Measurements from ENCODE around the gene CKS1B. TPM values are rescaled to one million over a fixed set of nuclear protein-coding genes. Genes with fewer than 3 reads are reported as not detected.

Gene CKS1B
- total and polyA plus RNA-seq, 10 donors = 15.7 to 51.5 (median 27.5) TPM

DNA sequence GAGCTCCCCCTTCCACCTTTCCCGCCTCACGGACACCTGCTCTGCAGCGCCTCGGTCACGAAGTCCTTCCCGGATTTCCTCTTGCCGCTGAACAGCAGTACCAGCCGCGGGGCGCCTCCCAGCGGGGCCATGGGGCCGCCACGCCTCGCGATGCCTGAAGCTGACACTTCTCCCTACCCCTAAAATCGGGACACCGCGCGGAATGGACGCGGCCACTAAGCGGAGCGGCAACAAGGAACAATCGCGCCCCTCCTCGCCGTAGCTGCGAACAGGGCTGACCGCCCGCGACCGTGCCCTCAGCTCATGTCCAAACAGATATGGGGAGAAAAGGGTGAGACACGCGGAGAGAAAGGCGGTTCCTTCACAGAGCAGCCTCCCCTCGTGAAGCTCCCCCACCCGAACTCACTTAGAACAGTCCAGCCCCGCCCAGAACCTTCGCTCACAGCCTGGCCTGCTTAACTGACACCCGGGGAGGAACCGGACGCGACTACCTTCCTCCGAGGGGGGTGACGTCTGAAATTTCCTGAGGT is 37.9 kb upstream of the CKS1B start, which contains the start of gene PMVK:
Gene PMVK (minus strand): TSS at position 165 of the 530 bp plus-strand sequence. CDS start 34 bp downstream, at position 131.
- Histone ChIP-seq H3K27me3 (replicated peaks in 1 of 7) (no peaks in the 10 kb centered on the region), H3K4me3 (peak within 1 kb of the TSS; percentile 53 to 81 (median 66)), H3K27ac (peak within 1 kb of the TSS; percentile 94 to 99 (median 98)), H3K4me1 (peaks cover 33 to 86% (median 50%) of the 10 kb centered on the region in 6 donors), H3K36me3 (peaks cover 0 to 8% (median 3%) of the 10 kb centered on the region in 6 donors), H3K9me3 (no peaks in the 10 kb centered on the region)
- intact Hi-C loops (cut with DNase I; ENCODE audit: low total_unique reads) = no loop called here
- TF ChIP-seq, protein P1, sequence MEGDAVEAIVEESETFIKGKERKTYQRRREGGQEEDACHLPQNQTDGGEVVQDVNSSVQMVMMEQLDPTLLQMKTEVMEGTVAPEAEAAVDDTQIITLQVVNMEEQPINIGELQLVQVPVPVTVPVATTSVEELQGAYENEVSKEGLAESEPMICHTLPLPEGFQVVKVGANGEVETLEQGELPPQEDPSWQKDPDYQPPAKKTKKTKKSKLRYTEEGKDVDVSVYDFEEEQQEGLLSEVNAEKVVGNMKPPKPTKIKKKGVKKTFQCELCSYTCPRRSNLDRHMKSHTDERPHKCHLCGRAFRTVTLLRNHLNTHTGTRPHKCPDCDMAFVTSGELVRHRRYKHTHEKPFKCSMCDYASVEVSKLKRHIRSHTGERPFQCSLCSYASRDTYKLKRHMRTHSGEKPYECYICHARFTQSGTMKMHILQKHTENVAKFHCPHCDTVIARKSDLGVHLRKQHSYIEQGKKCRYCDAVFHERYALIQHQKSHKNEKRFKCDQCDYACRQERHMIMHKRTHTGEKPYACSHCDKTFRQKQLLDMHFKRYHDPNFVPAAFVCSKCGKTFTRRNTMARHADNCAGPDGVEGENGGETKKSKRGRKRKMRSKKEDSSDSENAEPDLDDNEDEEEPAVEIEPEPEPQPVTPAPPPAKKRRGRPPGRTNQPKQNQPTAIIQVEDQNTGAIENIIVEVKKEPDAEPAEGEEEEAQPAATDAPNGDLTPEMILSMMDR (IDR thresholded peaks at IDR 0.05 in 8 of 11, conservative IDR thresholded peaks at IDR 0.05 in 3 of 11) = peak in 9 of 11 experiments; percentile 20 to 60 (median 43)
- TF ChIP-seq POLR2A (IDR thresholded peaks at IDR 0.05) (no peak), POLR2AphosphoS5 (IDR thresholded peaks at IDR 0.05) (peak; percentile 89 to 94 (median 93))
- peak; percentile 98 for DNase-seq
- WGBS, 5 donors = 0 to 1% (median 0%) methylated on average over 17 to 45 of the region's 45 CpGs

DNA sequence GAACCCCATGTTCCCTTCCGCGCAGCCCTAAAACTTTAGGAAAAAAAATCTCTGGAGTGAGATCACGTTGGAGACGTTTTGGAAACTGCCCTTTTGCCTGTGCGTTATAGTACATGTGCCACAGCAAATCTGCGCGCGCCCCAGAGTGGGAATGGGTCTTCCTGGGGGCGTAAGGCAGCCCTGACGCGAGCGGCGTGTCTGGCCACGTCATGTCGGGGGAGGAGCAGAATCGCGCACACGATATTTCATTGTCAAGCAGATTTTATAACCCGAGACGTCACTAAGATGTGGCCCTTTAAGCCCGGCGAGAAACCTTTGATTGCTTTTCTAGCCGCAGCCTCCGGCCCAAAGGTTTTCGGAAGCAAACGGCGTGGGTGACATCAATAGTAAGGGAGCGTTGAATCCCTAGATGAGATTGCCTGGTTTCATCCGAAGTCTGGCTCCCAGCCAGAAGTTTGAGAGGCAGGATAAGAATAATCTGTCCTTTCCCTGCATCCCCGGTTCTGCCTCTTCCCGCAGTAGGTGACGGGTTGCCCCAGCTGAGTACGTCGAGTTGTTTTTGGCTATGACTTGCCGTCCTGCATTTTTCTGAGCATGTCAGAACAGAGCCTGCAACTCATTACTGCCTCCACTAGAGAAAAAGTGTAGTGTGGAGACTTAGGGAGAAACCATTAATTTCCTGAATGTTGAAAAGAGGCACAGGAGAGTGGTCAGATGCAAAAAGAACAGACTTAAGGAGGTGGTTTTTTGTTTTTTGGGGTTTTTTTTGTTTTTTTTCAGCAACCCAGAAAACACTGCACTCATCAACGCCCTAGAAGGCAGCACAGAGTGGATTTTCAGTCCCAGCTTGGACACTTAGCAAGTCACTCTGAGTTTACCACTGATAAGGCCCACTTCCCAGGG is 37.1 kb upstream of the CKS1B start:
- intact Hi-C loops (cut with DNase I; ENCODE audit: low total_unique reads) = no loop called here
- TF ChIP-seq POLR2AphosphoS5 (IDR thresholded peaks at IDR 0.05) = peak in 2 of 3 donors; percentile 68 to 89
- TF ChIP-seq, protein P1 (IDR thresholded peaks at IDR 0.05 in 8 of 11, conservative IDR thresholded peaks at IDR 0.05 in 3 of 11) = peak in 6 of 11 experiments; percentile 15 to 44 (median 26)
- peak in 1 of 3 donors; percentile 71 for TF ChIP-seq POLR2A (IDR thresholded peaks at IDR 0.05)
- H3K27ac ChIP-seq = peak overlapping the region; percentile 94 to 99 (median 98)
- peak overlapping the region; percentile 27 to 81 (median 64) for H3K4me3 ChIP-seq
- peak; percentile 96 for DNase-seq
- no peaks in the 10 kb centered on the region for H3K9me3 ChIP-seq
- WGBS, 5 donors = 0 to 1% (median 1%) methylated on average over 35 to 36 of the region's 36 CpGs
- H3K27me3 ChIP-seq (replicated peaks in 1 of 7) = no peaks in the 10 kb centered on the region
- peaks cover 0 to under 1% (median 0%) of the 10 kb centered on the region in 6 donors for H3K36me3 ChIP-seq
- peaks cover 39 to 90% (median 58%) of the 10 kb centered on the region in 6 donors for H3K4me1 ChIP-seq

DNA sequence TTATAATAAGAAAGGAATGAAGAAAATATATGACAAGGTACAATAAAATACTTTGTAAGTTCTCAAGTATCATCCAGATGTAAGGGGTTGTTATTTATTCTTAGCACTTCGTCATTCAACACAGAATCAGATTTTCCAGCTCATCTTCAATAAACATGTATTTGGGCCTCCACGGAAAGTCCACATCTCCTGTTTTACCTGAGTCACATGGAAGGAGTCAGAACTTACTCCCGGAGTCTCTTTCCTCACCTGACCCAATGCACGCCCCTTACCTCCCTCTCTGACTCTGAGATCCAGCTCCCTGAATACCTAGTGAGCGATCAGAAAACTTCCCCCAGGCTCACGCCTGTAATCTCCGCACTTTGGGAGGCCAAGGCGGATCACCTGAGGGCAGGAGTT is 36.5 kb upstream of the CKS1B start:
- TF ChIP-seq POLR2A (IDR thresholded peaks at IDR 0.05) (no peak), POLR2AphosphoS5 (IDR thresholded peaks at IDR 0.05) (no peak)
- TF ChIP-seq, protein P1 (IDR thresholded peaks at IDR 0.05 in 8 of 11, conservative IDR thresholded peaks at IDR 0.05 in 3 of 11) = no peak
- no peaks in the 10 kb centered on the region for H3K9me3 ChIP-seq
- H3K27me3 ChIP-seq (replicated peaks in 1 of 7) = no peaks in the 10 kb centered on the region
- peak overlapping the region; percentile 94 to 99 (median 98) for H3K27ac ChIP-seq
- intact Hi-C loops (cut with DNase I; ENCODE audit: low total_unique reads) = no loop called here
- WGBS, 5 donors = 82 to 93% (median 89%) methylated on average over 8 of the region's 8 CpGs
- peak overlapping the region in 4 of 8 donors; percentile 56 to 81 (median 67) for H3K4me3 ChIP-seq
- no peaks in the 10 kb centered on the region for H3K36me3 ChIP-seq
- H3K4me1 ChIP-seq = peaks cover 46 to 90% (median 64%) of the 10 kb centered on the region in 6 donors
- DNase-seq = no peak

Measured in spleen (tissue), 11 donors.